Fibroblast of the aortic adventitia (primary cell): ENCODE data around the gene LZTS2. TPM values are rescaled to one million over a fixed set of nuclear protein-coding genes. Genes with fewer than 3 reads are reported as not detected.

Source experiments
- DNase-seq: peaks from one replicate; pipeline ENCODE4 v3.0.0-alpha.2; 2010; ENCODE audit warnings: low read depth
- H3K4me3 ChIP-seq: 2 replicates; pipeline ENCODE4 v1.5.1; 2011; ENCODE audit warnings: low read depth, mild to moderate bottlenecking, control low read depth, low read length, moderate library complexity
- CTCF ChIP-seq: IDR thresholded peaks from 2 replicates; pipeline ENCODE4 v1.5.1; 2011; ENCODE audit warnings: mild to moderate bottlenecking, low read length, control low read depth, inconsistent platforms; ENCODE audit not compliant: insufficient read depth
- total RNA-seq: library from RNA; depleted of rRNA; stranded (reverse); fragments of >200 nt; gene quantifications from 2 replicates; pipeline ENCODE4 v1.2.3, GENCODE V29; 2012; ENCODE audit warnings: low replicate concordance

LZTS2 gene
- total RNA-seq, 1 donor = 91.7 TPM

- H3K4me3 ChIP-seq = no peak overlapping the region
- TF ChIP-seq CTCF = no peak
- no peak for DNase-seq
These were observed 23.5 kb downstream of the LZTS2 start for GRCh38 chr10:101022967-101023705.

DNA sequence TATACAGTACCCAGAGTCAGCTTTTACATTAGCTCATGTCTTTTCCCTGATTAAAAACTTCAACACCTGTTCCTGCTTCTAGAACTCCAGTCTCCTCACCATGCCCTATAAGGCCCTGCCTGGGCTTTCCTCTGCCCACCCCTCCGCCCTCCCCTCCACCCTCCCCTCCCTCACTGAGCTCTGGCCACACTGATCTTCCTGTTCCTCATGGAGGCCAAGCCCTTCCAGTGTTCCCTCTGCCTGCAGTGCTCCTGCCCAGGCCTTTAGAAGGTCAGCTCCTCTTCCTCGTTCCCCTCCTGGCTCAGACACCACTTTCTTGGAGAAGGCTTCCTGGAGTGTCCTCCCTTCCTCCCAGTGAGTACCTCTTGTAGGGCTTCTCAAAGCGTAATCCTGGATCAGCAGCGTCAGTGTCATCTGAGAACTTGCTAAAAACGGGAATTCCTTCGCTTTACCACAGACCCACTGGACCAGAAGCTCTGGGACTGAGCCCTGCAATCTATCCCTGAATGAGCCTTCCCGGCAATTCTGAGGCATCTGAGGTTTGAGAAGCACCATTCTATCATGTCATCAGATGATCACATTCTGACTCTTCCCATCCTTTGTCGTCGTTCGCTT lies 27.6 kb downstream of the LZTS2 start:
- no peak for TF ChIP-seq CTCF
- H3K4me3 ChIP-seq = no peak overlapping the region
- no peak for DNase-seq

- no peak for DNase-seq
- no peak overlapping the region for H3K4me3 ChIP-seq
- no peak for TF ChIP-seq CTCF
These were observed 29.1 kb downstream of the LZTS2 start for GRCh38 chr10:101028446-101029337.

- TF ChIP-seq CTCF = peak; percentile 16
- DNase-seq = no peak
- no peak overlapping the region for H3K4me3 ChIP-seq
These were observed 30.1 kb downstream of the LZTS2 start for GRCh38 chr10:101029520-101030295.

DNA sequence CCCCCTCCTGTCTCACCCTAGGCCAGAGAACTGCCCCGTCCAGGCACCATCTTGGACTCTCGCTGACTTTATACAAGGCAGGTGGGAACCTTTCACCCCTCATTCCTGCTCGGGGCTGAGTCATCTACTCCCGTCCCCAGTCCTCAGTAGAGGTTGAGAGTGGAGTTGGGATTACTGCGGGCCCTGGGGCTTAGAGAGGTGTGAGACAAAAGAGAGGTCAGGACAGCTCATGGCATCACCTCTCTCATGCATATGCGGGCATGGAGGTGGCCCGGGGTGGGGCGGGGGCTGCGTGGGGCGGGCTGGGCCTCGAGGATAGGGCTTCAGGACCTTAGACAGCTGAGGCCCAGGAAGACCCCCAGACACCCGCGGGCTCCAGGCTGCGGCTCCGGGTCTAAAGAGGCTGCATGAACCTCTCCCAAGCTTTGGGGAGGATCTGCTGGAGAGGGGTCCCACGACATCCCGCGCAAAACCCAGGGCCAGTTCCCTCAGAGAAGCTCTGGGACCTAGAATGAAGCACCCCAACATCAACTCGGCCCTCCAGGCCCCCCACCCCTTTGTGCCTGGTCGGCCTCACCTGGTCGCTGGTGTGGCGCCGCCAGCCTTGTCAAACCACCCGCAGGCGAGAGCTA lies 31.0 kb downstream of the LZTS2 start:
- peak overlapping the region; percentile 92 for H3K4me3 ChIP-seq
- DNase-seq = no peak
- no peak for TF ChIP-seq CTCF
